LNCAP (cell line): ENCODE results near the gene ZBTB20.

Source experiments
- TF ChIP-seq, protein P1 (sequence below): fragments of 450-650 bp; IDR thresholded peaks from 2 replicates; pipeline ENCODE4 v1.5.1; 2017; ENCODE audit warnings: mild to moderate bottlenecking

ZBTB20 gene

DNA sequence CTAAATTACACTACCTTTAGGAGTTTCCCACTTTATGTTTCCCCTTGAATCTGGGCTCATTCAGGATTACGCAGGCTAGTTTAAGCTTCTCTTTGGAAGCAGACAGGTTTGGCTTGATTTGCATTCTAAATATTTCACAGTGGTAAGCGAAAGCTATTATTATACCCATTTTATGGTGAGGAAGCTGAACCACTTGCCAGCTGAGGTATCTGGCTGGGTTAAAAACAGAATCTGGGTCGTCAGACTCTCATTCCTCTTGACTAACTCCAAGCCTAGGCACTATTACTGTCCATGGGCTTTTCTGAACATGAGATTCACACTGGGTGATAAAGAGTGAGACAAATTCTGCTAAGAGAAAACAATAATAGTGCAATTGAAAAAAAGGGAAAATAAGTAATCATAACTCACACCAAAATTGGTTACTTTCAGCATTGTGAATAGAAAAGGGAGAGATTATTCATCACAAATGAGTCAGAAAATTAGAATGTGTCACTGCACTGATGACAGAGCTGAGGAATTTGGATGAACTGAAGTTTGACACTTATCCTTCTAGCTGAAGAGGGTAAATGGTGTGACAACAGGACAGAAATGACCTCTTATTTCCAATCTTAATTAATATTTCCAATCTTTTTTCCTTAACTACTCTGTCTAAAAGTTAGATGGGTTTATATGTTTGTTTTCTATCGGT, 642.0 kb downstream of the ZBTB20 start:
- TF ChIP-seq, protein P1, sequence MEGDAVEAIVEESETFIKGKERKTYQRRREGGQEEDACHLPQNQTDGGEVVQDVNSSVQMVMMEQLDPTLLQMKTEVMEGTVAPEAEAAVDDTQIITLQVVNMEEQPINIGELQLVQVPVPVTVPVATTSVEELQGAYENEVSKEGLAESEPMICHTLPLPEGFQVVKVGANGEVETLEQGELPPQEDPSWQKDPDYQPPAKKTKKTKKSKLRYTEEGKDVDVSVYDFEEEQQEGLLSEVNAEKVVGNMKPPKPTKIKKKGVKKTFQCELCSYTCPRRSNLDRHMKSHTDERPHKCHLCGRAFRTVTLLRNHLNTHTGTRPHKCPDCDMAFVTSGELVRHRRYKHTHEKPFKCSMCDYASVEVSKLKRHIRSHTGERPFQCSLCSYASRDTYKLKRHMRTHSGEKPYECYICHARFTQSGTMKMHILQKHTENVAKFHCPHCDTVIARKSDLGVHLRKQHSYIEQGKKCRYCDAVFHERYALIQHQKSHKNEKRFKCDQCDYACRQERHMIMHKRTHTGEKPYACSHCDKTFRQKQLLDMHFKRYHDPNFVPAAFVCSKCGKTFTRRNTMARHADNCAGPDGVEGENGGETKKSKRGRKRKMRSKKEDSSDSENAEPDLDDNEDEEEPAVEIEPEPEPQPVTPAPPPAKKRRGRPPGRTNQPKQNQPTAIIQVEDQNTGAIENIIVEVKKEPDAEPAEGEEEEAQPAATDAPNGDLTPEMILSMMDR, result no peak

DNA sequence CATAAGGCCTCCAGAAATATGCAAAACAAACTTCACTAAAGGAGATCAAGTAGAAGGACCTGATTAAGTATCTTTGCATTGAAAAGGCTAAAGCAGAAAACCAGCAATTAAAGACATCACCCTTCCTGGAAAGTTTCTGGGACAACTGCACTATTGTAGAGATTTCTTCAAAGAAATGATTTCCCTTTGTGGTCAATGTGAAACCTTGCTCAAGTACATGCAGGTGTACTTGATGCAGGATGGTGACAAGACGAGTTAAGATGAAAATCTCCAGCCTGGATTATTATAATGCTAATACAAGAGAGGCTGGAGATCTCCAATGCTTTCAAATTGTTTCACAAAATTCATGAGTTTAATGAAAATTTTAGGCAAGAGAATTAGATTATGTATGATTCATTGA, 644.9 kb downstream of the ZBTB20 start:
- TF ChIP-seq, protein P1, result no peak

DNA sequence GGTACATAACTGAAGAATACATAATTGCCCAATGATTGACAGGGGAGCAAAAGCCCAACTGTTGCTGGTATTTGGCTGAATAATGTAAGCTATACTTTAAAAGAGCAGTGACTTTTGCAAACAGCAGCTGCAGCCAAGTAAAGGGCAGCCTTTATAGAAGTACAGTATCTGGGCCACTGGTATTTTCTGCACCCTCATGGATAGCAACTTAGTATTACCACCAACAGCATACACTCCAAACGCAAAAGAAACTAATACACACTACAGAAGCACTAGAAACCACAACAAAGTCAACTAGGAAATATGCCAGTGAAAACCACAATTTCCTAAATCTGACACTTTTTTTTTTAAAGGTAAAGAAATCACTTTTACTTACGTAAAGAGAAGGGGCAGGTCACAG, 647.1 kb downstream of the ZBTB20 start:
- TF ChIP-seq, protein P1, result no peak

DNA sequence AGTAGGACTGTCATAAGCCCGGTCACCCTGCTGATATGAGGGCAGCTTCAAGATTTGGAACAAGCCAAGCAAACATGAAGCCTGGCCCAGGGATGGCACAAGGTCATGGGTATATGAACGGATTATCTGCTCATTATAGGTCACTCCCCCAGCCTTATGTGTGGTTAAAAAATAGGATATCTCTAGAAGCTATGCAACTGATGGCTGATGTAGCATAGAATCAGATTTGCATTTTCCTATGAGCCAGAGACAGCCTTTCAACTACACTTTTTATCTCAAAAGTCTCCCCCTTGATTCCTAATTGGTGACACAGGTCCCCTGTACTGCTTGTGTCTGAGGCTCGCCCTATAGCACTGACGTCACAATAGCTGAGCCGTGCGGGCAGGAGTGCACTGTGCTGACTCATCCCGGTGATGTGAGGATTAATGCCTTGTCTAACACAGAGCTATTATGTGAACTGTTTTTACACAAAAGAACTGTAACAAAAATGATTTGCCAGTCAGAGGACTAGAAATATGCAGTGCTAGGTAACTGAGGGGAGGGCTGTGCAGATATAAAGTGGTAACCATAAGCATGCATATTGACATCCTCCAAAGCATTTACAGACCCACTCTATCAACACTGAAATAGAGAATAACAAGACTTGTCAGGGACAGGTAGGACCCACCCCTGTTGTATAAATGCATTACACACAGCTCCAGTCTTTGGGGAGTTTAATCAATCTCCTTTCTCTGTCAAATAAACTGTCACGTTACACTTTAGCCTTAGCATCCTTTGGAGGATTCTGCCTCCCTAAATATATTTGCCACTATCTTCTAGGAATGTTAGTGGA, 648.3 kb downstream of the ZBTB20 start:
- TF ChIP-seq, protein P1, result no peak

DNA sequence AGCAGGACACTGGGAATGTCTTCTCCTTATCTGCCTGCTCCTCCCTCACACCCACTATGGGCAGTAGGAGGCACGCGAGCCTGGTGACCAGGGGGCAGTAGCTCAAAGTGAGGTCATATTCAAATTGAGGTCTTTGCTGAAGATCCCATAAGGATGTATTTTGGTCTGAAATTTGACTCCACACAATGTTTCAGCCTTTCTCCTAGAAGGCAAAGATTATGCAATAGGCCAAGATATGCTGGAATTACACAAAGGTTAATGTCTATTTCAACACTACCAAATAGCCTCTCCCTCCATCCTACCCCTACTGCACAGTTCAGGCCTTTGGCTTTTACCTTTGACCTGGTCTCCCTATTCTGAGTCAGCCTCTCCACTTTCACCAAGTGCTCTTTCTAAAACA, 650.2 kb downstream of the ZBTB20 start:
- TF ChIP-seq, protein P1, result no peak

DNA sequence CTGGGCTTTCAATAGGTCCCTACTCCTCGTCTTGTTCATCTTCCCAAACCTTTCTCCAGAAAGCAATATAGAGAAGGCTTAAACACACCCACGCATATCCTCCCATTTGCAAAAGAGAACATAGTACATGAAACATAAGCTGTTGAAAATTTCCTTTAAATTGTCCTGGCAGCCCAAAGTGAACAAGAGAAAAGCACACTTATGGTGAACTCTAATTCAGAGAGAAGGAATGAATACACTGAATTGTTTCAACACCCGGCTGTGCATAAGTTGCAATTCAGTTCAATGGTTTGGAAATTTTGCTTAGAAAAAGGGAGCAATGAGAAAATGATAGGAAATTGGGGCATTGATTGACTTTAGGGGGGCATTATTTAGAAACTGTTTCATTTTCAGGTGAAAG, 650.6 kb downstream of the ZBTB20 start:
- TF ChIP-seq, protein P1, result no peak

DNA sequence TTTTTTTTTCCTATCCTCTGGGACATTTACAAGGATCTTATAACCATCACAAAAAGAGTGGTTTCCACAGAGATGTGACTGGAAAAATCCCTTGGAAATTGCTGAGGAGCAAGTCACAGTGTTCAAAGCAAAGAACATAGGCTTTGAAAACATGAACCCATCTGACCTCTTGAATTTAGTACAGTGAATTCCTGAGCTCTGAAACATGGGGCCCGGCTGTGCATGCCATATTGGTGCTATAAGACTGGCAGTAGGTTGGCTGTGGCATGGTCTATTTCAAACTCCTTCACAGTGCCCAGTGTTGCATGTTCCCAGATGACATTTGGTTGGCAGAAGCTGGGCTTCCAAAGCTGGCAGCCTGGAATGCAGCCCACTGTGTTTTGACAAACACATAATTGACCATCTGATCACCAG, 651.1 kb downstream of the ZBTB20 start:
- TF ChIP-seq, protein P1, result no peak
